B cell (primary cell): ENCODE measurements around the gene EXTL1. TPM values are rescaled to one million over a fixed set of nuclear protein-coding genes. Genes with fewer than 3 reads are reported as not detected.

ENCODE experiments used
- ATAC-seq: fragments of 200-7000 bp; cut with Tn5 transposase; one replicate; pipeline ENCODE4 v1.10.0; 2021; ENCODE audit warnings: low read depth, mild to moderate bottlenecking, moderate number of reproducible peaks, moderate library complexity
- CTCF ChIA-PET: fragments of 350-600 bp; sonication (Branson Sonifier 250); formaldehyde crosslinking; loops from one replicate; lab custom pipeline; 2021; ENCODE audit warnings: antibody characterized with exemption, inconsistent platforms; lab: Charles Lee
- POLR2A ChIA-PET: fragments of 350-600 bp; sonication (Branson Sonifier 250); formaldehyde crosslinking; loops from one replicate; lab custom pipeline; 2021; ENCODE audit warnings: antibody characterized with exemption; lab: Charles Lee
- DNase-seq: peaks from one replicate; pipeline ENCODE4 v3.0.0; 2013
- H2AFZ ChIP-seq: 2 replicates; pipeline ENCODE4 v1.6.1; 2012; ENCODE audit warnings: mild to moderate bottlenecking, low read depth, low read length; ENCODE audit not compliant: insufficient read depth, poor library complexity, severe bottlenecking
- H3K27ac ChIP-seq, 2 donors: 1 replicate in 1 of 2; 2 replicates in 1 of 2; pipeline ENCODE4 v1.5.1; 2012 to 2013; ENCODE audit warnings: low read length in 2 of 2, mild to moderate bottlenecking in 2 of 2, moderate library complexity in 1 of 2
- H3K27me3 ChIP-seq, 4 experiments: fragments of 200-600 bp in 1 of 4; sonication (generic) in 1 of 4; replicated peaks in 1 of 4; 1 replicate in 2 of 4; 2 replicates in 2 of 4; pipeline versions ENCODE4 v1.6.1 to v1.7.0; 2013 to 2016; ENCODE audit warnings: low read length in 3 of 4, mild to moderate bottlenecking in 2 of 4, mixed read lengths in 1 of 4, moderate library complexity in 1 of 4; ENCODE audit not compliant: insufficient read depth in 4 of 4, control insufficient read depth in 3 of 4; ENCODE audit errors: control extremely low read depth in 1 of 4
- H3K36me3 ChIP-seq, 2 experiments: replicated peaks in 1 of 2; 1 replicate in 1 of 2; 2 replicates in 1 of 2; pipeline versions ENCODE4 v1.6.1 to v1.7.1; 2013; ENCODE audit warnings: low read length in 1 of 2; ENCODE audit not compliant: insufficient read depth in 2 of 2, control insufficient read depth in 1 of 2; ENCODE audit errors: control extremely low read depth in 1 of 2, extremely low read depth in 1 of 2
- H3K4me1 ChIP-seq, 2 donors: fragments of 200-600 bp in 1 of 2; sonication (generic) in 1 of 2; 1 replicate in 1 of 2; 2 replicates in 1 of 2; pipeline versions ENCODE4 v1.5.1 to v1.6.1; 2013 to 2017; ENCODE audit warnings: low read length in 2 of 2; ENCODE audit not compliant: control insufficient read depth in 2 of 2, insufficient read depth in 2 of 2
- H3K4me2 ChIP-seq: replicated peaks from 2 replicates; pipeline ENCODE3; 2012; ENCODE audit warnings: mild to moderate bottlenecking, low read depth, low read length; ENCODE audit not compliant: poor library complexity, severe bottlenecking
- H3K4me3 ChIP-seq, 5 experiments: fragments of 200-600 bp in 1 of 5; sonication (generic) in 1 of 5; 1 replicate in 3 of 5; 2 replicates in 2 of 5; pipeline versions ENCODE4 v1.5.1 to v1.7.0; 2011 to 2016; ENCODE audit warnings: low read length in 4 of 5, mild to moderate bottlenecking in 4 of 5, low read depth in 2 of 5, control low read depth in 1 of 5, moderate library complexity in 1 of 5; ENCODE audit not compliant: insufficient read depth in 1 of 5; ENCODE audit errors: control extremely low read depth in 1 of 5, extremely low read depth in 1 of 5
- H3K79me2 ChIP-seq: fragments of 200-600 bp; sonication (generic); one replicate; pipeline ENCODE4 v1.6.0; 2016; ENCODE audit warnings: low read length; ENCODE audit not compliant: control insufficient read depth, insufficient read depth
- H3K9ac ChIP-seq: fragments of 200-600 bp; sonication (generic); 2 replicates; pipeline ENCODE4 v1.6.1; 2017; ENCODE audit warnings: mild to moderate bottlenecking, low read length, moderate library complexity
- H3K9me3 ChIP-seq, 3 donors: one replicate each; pipeline versions ENCODE4 v1.6.1 to v1.7.1; 2013; ENCODE audit warnings: low read length in 2 of 3; ENCODE audit not compliant: control insufficient read depth in 2 of 3, insufficient read depth in 1 of 3; ENCODE audit errors: control extremely low read depth in 1 of 3
- H4K20me1 ChIP-seq: 2 replicates; pipeline ENCODE4 v1.6.0; 2012; ENCODE audit warnings: mild to moderate bottlenecking, low read length; ENCODE audit not compliant: insufficient read depth, control insufficient read depth, poor library complexity, severe bottlenecking
- H3K27ac Mint-ChIP-seq: one replicate; pipeline ENCODE4 v1.8.0; 2021; ENCODE audit warnings: mixed read lengths
- H3K27me3 Mint-ChIP-seq: one replicate; pipeline ENCODE4 v1.8.0; 2021; ENCODE audit warnings: mixed read lengths
- H3K4me1 Mint-ChIP-seq: one replicate; pipeline ENCODE4 v1.8.0; 2021; ENCODE audit warnings: mixed read lengths
- H3K4me3 Mint-ChIP-seq: one replicate; pipeline ENCODE4 v1.8.0; 2021; ENCODE audit warnings: mixed read lengths
- H3K9me3 Mint-ChIP-seq: one replicate; pipeline ENCODE4 v1.8.0; 2022; ENCODE audit warnings: mixed read lengths; ENCODE audit not compliant: insufficient read depth
- EZH2 ChIP-seq: IDR thresholded peaks from 2 replicates; pipeline ENCODE4 v1.6.1; 2012; ENCODE audit warnings: borderline replicate concordance, low read depth, mild to moderate bottlenecking, moderate library complexity, low read length; ENCODE audit not compliant: insufficient read depth, poor library complexity, severe bottlenecking
- WGBS: methylation state at CpG from one replicate; pipeline ENCODE4 v1.1.5; 2013; ENCODE audit warnings: missing lambda C conversion rate; ENCODE audit not compliant: insufficient coverage; 5-methylcytosine and 5-hydroxymethylcytosine counted together
- intact Hi-C: fragments of 100-400 bp; cut with micrococcal nuclease; formaldehyde crosslinking; loops from one replicate; pipeline ENCODE4 v1.10.0; 2022
- polyA plus RNA-seq: library from polyadenylated mRNA; depleted of rRNA; stranded (reverse); fragments of >200 nt; gene quantifications from 2 replicates; pipeline ENCODE4 v1.2.3, GENCODE V29; 2012
- total RNA-seq, 2 donors: library from RNA; stranded (reverse); fragments of 120-200 nt in 1 of 2; gene quantifications; 1 replicate in 1 of 2; 2 replicates in 1 of 2; pipeline versions ENCODE4 v1.2.3 to v1.2.4, GENCODE V29; 2013 to 2022
- TF ChIP-seq, protein P1 (sequence below): fragments of 200-600 bp; IDR thresholded peaks from one replicate; pipeline ENCODE4 v1.8.0; 2022; ENCODE audit warnings: antibody characterized with exemption, mild to moderate bottlenecking

Gene EXTL1
- total and polyA plus RNA-seq, 2 donors (not counting 1 experiment from before 2014, with no cell fraction given): 0.12 TPM; not detected in 1

DNA sequence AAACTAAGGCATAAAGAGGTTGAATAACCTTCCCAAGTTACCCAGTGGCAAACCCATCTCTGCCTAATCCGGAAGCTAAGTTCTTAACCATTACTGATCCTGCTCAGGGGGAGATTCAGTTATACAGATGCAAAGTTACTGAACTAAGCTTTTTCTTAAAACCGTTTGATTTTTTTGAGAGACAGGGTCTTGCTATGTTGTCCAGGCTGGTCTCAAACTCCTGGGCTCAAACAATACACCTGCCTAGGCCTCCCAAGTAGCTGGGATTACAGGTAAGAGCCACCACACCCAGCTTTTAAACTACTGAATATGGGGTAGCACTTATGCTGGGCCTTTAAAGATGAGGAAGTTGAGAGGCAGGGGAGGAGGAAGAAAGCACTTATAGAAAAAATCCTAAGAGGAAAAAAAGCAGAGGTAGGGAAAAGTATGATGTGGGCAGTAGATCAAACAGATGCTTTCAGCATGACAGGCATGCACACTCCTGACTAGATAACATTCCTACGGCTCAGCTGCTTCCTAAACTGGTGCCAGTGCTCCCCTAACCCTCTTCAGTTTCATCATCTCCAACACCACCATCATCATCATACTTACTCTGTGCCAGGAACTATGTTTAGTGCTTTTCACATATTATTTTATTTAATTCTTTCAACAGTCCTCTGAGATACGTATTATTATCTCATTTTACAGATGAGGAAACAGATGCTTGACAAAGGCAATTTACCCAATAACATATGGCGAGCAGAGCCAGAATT is 29.5 kb upstream of the EXTL1 start:
- Mint-ChIP-seq H3K4me1 (peaks cover 17% of the 10 kb centered on the region), H3K27me3 (no peaks in the 10 kb centered on the region)

DNA sequence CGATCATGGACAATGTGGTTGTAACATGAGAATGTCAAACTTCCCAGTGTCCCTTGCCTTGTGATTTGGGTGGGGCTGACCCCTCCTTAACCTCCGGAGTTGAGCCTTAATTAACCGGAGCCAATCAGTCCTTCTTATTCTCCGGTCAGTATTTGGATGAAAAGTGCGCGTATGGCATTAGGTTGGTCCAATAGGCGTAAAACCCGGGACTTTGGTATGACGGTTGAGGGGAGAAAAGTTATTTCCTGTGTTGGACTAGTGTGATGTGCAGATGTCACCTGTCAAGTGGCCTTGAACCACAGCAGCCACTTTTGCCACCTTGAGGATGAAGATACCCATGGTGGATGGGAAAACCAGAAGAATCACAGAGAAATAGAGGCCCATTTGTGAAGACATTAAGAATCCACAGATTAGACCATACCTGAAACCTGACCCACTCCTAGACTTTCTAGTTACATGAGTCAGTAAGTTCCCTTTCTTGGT is 28.8 kb upstream of the EXTL1 start:
- H3K4me2 ChIP-seq: no peak overlapping the region
- no peak overlapping the region for H3K27ac ChIP-seq
- intact Hi-C loops: no loop called here
- H3K27me3 ChIP-seq: no peaks in the 10 kb centered on the region
- POLR2A ChIA-PET: no interaction called here
- peaks cover 0 to 5% of the 10 kb centered on the region in 2 experiments for H3K36me3 ChIP-seq
- WGBS: 92% methylated on average over 9 of the region's 9 CpGs
- CTCF ChIA-PET: interaction anchor here (1.0 to 9.9 kb wide), 2 partner anchors 97 to 98 kb away, joined by 4 to 210 read pairs; no protein-coding TSS in a partner anchor
- H3K9me3 ChIP-seq: no peaks in the 10 kb centered on the region
- no peak for TF ChIP-seq EZH2
- TF ChIP-seq, protein P1, sequence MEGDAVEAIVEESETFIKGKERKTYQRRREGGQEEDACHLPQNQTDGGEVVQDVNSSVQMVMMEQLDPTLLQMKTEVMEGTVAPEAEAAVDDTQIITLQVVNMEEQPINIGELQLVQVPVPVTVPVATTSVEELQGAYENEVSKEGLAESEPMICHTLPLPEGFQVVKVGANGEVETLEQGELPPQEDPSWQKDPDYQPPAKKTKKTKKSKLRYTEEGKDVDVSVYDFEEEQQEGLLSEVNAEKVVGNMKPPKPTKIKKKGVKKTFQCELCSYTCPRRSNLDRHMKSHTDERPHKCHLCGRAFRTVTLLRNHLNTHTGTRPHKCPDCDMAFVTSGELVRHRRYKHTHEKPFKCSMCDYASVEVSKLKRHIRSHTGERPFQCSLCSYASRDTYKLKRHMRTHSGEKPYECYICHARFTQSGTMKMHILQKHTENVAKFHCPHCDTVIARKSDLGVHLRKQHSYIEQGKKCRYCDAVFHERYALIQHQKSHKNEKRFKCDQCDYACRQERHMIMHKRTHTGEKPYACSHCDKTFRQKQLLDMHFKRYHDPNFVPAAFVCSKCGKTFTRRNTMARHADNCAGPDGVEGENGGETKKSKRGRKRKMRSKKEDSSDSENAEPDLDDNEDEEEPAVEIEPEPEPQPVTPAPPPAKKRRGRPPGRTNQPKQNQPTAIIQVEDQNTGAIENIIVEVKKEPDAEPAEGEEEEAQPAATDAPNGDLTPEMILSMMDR: no peak
- no peak overlapping the region for H3K4me3 ChIP-seq
- H3K27ac Mint-ChIP-seq: no peak overlapping the region
- no peaks in the 10 kb centered on the region for H3K27me3 Mint-ChIP-seq
- H3K79me2 ChIP-seq: peaks cover 38% of the 10 kb centered on the region
- no peaks in the 10 kb centered on the region for H3K9me3 Mint-ChIP-seq
- peaks cover 18 to 21% of the 10 kb centered on the region in 2 donors for H3K4me1 ChIP-seq
- ATAC-seq: no peak
- no peak for DNase-seq
- no peak overlapping the region for H3K9ac ChIP-seq
- H2AFZ ChIP-seq: no peak overlapping the region
- no peak overlapping the region for H3K4me3 Mint-ChIP-seq
- peaks cover 24% of the 10 kb centered on the region for H3K4me1 Mint-ChIP-seq
- H4K20me1 ChIP-seq: no peaks in the 10 kb centered on the region

More for the DNA sequence above, 29.5 kb upstream of the EXTL1 start:
- H3K4me2 ChIP-seq: no peak overlapping the region
- intact Hi-C loops: no loop called here
- H3K27ac Mint-ChIP-seq: no peak overlapping the region
- H3K27ac ChIP-seq: no peak overlapping the region
- H3K36me3 ChIP-seq: peaks cover 0 to 6% of the 10 kb centered on the region in 2 experiments
- no peaks in the 10 kb centered on the region for H3K9me3 ChIP-seq
- WGBS: 93% methylated on average over 2 of the region's 5 CpGs
- no peaks in the 10 kb centered on the region for H3K9me3 Mint-ChIP-seq
- ChIA-PET POLR2A (no interaction called here), CTCF (interaction anchor here (1.0 to 2.0 kb wide), 2 partner anchors 95 to 97 kb away, joined by 4 read pairs; no protein-coding TSS in a partner anchor)
- no peak for ATAC-seq
- no peaks in the 10 kb centered on the region for H3K27me3 ChIP-seq
- peaks cover 42% of the 10 kb centered on the region for H3K79me2 ChIP-seq
- H4K20me1 ChIP-seq: no peaks in the 10 kb centered on the region
- no peak overlapping the region for H3K4me3 ChIP-seq
- H3K9ac ChIP-seq: no peak overlapping the region
- H3K4me3 Mint-ChIP-seq: no peak overlapping the region
- DNase-seq: no peak
- H3K4me1 ChIP-seq: peaks cover 13 to 15% of the 10 kb centered on the region in 2 donors
- TF ChIP-seq EZH2: no peak
- TF ChIP-seq, protein P1: no peak
- H2AFZ ChIP-seq: no peak overlapping the region
